ENCODE results near the gene KATNAL1. TPM values are rescaled to one million over a fixed set of nuclear protein-coding genes. Genes with fewer than 3 reads are reported as not detected.

KATNAL1 gene
- total and polyA plus RNA-seq, 10 of the 15 experiments (the other 5 are each of a cell fraction or from before 2014, with no cell fraction given) = 6.5 to 18.7 (median 11.7) TPM

- SMC1A ChIA-PET (ENCODE audit: uncharacterized antibody, unreplicated experiment) = interaction anchor here (2.6 kb wide), 1 partner anchor 10 kb away, joined by 6 read pairs; no protein-coding TSS in a partner anchor
- in situ Hi-C loops (cut with MboI) (no loop called here), intact Hi-C loops (cut with micrococcal nuclease; ENCODE audit: unreplicated experiment) (loop anchor here (10.0 kb wide), 1 partner anchor 297 kb away; no protein-coding TSS in a partner anchor)
- CTCF ChIA-PET = interaction anchor here (0.7 to 1.4 kb wide), 3 partner anchors 49 to 78 kb away, joined by 3 to 4 read pairs (median 3); no protein-coding TSS in a partner anchor
- POLR2A ChIA-PET = interaction anchor here (0.6 kb wide), 1 partner anchor 158 kb away, joined by 3 read pairs; no protein-coding TSS in a partner anchor
- H3K4me2 ChIP-seq (ENCODE audit: control insufficient read depth, insufficient read depth) = peak overlapping the region; percentile 10; the same call in 1 of the 2 replicates
- H3K4me3 ChIP-seq = no peak overlapping the region
- H3K36me3 ChIP-seq (ENCODE audit: control insufficient read depth in 2 of 2, insufficient read depth in 2 of 2, low read length in 1 of 2) = no peaks in the 10 kb centered on the region
- H3K27me3 ChIP-seq (replicated peaks in 1 of 2; ENCODE audit: control insufficient read depth in 2 of 2, insufficient read depth in 2 of 2, low read length in 1 of 2) = no peaks in the 10 kb centered on the region
- H3K27ac ChIP-seq (ENCODE audit: control insufficient read depth, insufficient read depth) = no peak overlapping the region
- H3K79me2 ChIP-seq (ENCODE audit: control insufficient read depth, insufficient read depth, low read length) = no peaks in the 10 kb centered on the region
- H2AFZ ChIP-seq (ENCODE audit: control insufficient read depth, low read depth, low read length) = no peak overlapping the region
- BruUV-seq (replicated peaks) = no TSS peak
- no peak overlapping the region for H3K9ac ChIP-seq (ENCODE audit: control insufficient read depth, insufficient read depth, low read length)
- H3K4me1 ChIP-seq (ENCODE audit: control insufficient read depth, insufficient read depth, low read length) = peaks cover 11% of the 10 kb centered on the region
- TF ChIP-seq ELK1 (IDR thresholded peaks at IDR 0.05; ENCODE audit: low read depth, low read length) (no peak), SPI1 (IDR thresholded peaks at IDR 0.05; ENCODE audit: borderline replicate concordance, insufficient read depth, low read depth, low read length) (no peak), HDGF (IDR thresholded peaks at IDR 0.05) (no peak), SUPT20H (IDR thresholded peaks at IDR 0.05; ENCODE audit: borderline replicate concordance, control insufficient read depth, low read depth, low read length) (no peak), MXI1 (IDR thresholded peaks at IDR 0.05; ENCODE audit: low read depth, low read length) (no peak), ATF3 (IDR thresholded peaks at IDR 0.05; ENCODE audit: borderline replicate concordance, extremely low read depth, low read depth, low read length) (no peak), RUNX3 (IDR thresholded peaks at IDR 0.05; ENCODE audit: low read length) (0 out of 2 replicates have a peak, but pooled peaks have one; percentile 12), DPF2 (IDR thresholded peaks at IDR 0.05) (no peak), POLR2AphosphoS2 (IDR thresholded peaks at IDR 0.05; ENCODE audit: low read depth, low read length) (no peak), ETV6 (conservative IDR thresholded peaks at IDR 0.05 in 1 of 2, IDR thresholded peaks at IDR 0.05 in 1 of 2; ENCODE audit: borderline replicate concordance in 1 of 2, low read depth in 1 of 2) (no peak), YY1 (IDR thresholded peaks at IDR 0.05; ENCODE audit: low read depth, low read length) (0 out of 2 replicates have a peak, but pooled peaks have one; percentile 40)
- ATAC-seq = peak; percentile 55
- RAD21 ChIA-PET (ENCODE audit: unreplicated experiment) = interaction anchor here (0.6 kb wide), 1 partner anchor 88 kb away, joined by 3 read pairs; no protein-coding TSS in a partner anchor
- peak; percentile 27 for FAIRE-seq
- 63% methylated on average over 6 of the region's 6 CpGs for WGBS (ENCODE audit: insufficient coverage, insufficient replicate concordance, low lambda C conversion rate, missing lambda C conversion rate)
- DNase-seq (ENCODE audit: low read depth, low spot score) = no peak
- no peaks in the 10 kb centered on the region for H3K9me3 ChIP-seq (replicated peaks; ENCODE audit: control insufficient read depth, insufficient read depth, low read length)
- no peaks in the 10 kb centered on the region for H4K20me1 ChIP-seq (ENCODE audit: control insufficient read depth, insufficient read depth)
These were observed 49.8 kb downstream of the KATNAL1 start for GRCh38 chr13:30257468-30258099.
